GM21423 (cell line): ENCODE measurements around the gene MED7.

ENCODE experiments used
- ATAC-seq: cut with Tn5 transposase; IDR thresholded peaks from one replicate; pipeline ENCODE4 v1.9.1; 2021; ENCODE audit warnings: mild to moderate bottlenecking, moderate library complexity; ENCODE audit not compliant: unreplicated experiment

MED7 gene

GRCh38 chr5:157164521-157164920, 21.9 kb upstream of the MED7 start:
- no peak for ATAC-seq

DNA sequence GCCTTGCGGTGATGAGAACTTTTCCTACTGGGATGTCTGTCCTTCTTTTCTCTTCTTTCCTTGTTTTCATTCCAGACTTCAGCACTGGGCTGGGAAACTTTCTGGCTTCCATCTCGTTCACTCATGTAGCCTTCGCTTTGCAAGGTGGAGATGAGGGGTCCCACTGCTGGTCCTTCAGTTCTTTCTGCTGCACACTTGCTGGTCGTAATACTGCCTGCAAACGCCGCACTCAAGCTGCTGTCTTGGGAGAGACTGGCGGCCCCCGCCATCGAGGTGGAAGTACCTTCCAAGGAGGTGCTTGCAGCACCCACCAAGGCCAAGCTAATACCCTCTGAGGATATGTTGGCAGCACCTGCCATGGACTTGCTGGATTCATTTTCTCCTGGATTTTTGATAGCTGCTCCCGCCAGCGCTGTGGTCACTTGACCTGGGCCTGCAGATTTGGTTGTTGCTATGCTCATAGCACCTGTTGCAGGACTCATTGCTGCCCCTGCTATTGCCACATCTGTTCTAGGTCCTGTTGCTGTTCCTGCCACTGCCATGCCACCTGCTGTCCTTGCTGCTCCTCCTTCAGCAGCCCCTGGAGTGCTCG, 20.4 kb upstream of the MED7 start:
- no peak for ATAC-seq

- no peak for ATAC-seq
Measured at GRCh38 chr5:157161996-157162395, 19.3 kb upstream of the MED7 start.

- ATAC-seq: no peak
Measured at GRCh38 chr5:157160001-157160400, 17.3 kb upstream of the MED7 start.

DNA sequence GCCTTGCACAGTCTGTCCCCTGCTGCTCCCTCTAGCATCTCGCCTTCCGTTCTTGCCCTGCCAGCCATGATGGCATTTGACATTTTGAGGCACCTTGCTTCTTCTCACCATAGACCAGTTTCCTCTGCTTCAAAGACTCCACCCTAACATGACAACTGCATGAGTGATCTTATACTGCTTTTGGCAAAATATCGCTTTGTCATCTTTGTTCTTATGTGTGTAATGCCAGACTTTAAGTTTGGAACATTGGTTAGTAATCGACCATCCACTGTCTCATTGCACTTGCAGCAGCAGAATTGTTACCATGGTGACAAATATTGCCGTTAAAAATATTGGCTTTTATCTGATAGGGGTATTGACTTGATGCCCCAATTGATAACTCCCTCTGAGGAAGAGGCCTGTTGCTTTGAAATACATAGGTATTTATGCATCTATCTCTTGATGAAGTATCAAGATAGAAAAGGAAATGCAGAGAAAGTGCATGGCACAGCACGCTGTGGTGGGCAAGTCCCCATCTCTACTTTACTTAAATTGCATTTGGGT, 16.6 kb upstream of the MED7 start:
- ATAC-seq: no peak

DNA sequence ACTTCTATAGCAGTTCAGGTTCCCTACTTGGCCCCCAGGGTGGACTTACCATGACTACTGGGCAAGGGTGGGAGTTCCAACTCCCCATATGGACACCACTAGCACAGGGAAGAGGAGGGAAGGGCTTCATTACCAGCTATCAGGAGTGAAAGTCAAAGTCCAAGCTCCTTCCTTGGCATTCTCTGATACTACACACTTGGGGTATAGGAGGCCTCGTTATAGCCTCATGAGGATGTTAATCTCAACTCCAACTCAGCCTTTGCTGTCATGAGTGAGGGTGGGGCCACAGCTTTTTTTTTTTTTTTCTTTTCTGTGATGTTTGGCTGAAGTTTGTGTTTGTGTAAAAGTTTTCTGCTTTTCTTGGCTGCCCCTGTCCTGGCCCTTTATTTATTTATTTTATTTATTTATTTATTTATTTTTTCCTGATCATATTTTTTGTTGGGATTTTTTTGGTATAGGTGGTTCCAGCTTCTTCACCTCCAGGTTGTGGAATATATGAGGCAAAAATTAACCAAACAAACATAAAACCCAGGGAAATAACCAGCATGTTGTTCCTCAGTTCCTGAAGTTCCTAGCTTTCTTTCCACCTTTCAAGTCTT, 14.7 kb upstream of the MED7 start:
- no peak for ATAC-seq

GRCh38 chr5:157155297-157155696, 12.6 kb upstream of the MED7 start:
- ATAC-seq: no peak

GRCh38 chr5:157150995-157151394, 8.3 kb upstream of the MED7 start:
- ATAC-seq: no peak

DNA sequence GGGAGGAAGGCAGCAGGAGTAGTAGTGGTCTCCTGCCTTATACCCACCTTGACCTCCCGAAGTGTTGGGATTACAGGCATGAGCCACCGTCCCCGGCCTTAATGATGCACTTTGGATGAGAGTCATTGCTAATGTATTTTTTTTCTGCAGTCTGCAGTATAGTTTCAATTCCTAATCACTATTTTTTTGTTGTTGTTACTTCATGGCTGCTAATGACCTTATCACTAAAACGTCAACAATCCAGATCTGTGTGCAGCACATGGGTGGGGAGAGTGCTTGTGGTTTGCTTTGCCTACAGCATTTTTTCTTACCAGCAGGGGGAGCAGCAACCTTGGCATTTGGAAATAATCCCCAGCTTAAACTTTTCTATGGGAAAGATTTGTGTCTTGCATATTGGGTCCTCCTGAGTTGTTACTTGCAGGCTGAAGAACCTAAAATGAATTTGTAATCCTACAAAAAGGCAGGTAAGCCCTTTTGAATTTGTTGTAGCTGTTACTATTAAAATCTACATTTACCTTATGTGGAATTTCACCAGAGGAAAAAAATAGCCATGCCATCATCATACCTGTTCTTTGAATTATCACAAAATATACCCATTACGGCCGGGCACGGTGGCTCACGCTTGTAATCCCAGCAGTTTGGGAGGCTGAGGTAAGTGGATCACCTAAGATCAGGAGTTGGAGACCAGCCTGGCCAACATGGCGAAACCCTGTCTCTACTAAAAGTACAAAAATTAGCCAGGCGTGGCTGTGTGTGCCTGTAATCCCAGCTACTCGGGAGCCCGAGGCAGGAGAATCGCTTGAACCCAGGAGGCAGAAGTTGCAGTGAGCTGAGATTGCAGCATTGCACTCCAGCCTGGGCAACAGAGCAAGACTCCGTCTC, 6.3 kb upstream of the MED7 start:
- peak; percentile 61 for ATAC-seq

DNA sequence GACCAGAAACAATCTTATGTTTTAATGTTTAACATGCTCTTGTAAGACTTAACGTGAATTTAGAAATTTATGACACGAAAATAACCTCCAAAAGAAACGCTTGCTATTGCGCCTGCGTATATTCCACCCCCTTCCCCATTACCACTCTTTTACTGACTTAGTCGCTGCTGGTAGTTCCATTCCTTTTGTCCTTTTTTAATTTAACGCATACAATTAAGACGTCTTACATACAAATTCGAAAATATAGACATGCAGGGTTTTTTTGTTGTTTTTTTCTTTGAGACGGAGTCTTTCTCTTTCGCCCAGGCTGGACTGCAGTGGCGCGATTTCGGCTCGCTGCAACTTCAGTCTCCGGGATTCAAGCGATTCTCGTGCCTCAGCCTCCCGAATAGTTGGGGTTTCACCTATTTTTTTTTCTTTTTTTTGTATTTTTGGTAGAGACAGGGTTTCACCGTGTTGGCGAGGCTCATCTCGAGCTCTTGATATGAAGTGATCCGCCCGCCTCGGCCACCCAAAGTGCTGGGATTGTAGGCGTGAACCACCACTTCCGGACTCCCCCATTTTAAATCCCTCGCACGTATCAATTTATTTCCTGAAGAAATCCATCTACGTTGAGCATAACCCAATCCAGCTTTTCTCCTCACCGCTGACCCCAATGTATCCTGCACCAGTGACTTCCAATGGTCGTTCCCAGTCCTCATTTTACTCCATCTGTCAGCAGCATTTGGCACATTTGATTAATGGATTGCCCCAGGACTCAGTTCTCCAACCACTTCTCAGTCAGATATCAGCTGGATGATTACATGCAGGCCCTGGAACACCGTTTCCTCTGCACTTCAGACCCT, 684 bp upstream of the MED7 start:
- ATAC-seq: peak; percentile 37

DNA sequence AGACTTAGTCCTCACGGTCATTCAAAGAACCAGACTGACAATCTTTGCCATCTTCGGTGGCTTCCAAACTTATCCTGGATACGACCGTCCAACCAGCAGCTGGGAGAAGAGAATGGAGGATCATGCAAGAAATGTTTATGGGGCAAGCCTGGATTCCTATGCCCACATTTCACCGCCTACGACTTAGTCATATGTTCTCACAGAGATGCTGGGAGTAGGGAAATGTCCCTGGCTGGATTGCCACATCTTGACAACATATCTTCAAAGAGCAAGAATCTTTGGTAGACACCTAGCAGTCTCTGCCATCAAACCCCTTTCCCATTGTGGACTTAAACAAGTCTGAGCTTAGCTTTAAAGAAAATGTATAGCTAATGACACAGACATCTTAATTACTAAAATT, 5.0 kb downstream of the MED7 start:
- no peak for ATAC-seq

GRCh38 chr5:157132281-157132612, 10.4 kb downstream of the MED7 start:
- ATAC-seq: no peak

GRCh38 chr5:157130925-157131324, 11.7 kb downstream of the MED7 start:
- ATAC-seq: no peak

- no peak for ATAC-seq
Measured at GRCh38 chr5:157121709-157122108, 21.0 kb downstream of the MED7 start.

DNA sequence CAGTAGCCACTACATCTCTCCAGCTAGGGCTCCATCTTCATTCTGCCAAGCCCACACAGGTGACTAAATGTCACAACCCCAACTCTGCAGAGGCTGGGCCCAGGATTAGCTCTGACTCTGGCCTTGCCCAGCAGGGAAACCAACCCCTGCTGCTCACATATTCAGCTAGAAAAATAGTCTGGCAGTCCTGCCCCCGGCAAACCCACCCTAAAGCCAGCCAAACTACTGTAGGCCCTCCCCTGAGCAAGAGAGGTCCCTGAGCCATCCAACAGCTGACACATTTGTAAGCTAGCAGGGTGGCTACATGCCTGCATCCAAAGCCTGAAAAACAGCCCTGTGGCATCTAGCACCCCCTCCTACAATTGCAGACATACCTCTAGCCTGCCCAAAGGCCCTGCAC, 22.6 kb downstream of the MED7 start:
- ATAC-seq: no peak

- no peak for ATAC-seq
Measured at GRCh38 chr5:157116483-157116954, 26.1 kb downstream of the MED7 start.

DNA sequence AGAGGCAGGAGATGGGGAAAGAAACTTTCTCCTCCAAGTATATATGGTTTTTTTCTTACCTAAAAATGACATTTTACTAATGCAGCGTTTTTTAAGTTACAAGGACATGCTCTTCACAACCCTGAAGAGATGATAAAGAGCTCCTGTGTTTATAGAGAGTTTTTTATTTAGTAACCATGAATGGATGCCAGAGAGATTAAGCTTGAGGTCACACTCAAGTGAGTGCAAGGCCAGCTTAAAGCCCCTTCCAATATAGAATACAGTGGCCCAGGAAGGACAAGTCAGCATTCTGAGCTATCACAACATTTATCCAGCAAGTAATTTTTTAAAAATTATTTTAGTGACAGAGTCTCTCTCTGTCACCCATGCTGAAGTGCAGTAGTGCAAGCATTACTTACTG, 27.2 kb downstream of the MED7 start:
- no peak for ATAC-seq

DNA sequence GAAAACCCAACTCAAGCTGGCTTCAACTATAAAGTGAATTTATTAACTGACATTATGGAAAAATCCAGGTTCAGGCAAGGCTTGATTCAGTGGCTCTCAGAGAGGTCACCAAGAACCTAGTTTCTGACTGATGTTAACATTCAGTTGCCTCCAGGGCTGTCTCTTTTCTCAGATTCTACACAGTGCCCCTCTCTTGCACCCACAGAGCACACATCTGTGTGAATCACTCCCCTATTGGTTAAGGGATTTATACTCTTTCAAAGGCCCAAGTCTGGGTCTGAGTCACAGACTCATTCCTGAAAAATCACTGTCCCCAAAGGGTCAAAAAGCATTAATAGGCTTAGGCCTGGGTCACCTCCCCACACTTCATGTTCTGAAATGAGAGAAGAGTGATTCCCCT, 27.7 kb downstream of the MED7 start:
- no peak for ATAC-seq

DNA sequence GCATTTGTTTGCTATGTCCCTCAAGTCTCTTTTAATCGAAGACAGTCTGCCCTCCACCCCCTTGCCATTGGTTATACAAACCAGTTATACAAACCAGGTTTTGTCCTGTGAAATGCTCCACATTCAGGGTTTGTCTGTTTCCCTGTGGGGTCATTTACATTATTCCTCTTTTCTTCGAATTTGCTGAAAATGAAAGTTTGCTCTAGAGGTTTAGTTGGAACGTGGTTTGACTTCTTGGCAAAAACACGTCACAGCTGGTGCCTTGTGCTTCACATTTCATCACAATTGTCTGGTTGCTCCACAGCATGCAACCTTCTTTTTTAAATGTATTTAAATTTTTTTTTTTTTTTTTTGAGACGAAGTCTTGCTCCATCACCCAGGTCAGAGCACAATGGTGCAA, 29.7 kb downstream of the MED7 start:
- ATAC-seq: no peak

DNA sequence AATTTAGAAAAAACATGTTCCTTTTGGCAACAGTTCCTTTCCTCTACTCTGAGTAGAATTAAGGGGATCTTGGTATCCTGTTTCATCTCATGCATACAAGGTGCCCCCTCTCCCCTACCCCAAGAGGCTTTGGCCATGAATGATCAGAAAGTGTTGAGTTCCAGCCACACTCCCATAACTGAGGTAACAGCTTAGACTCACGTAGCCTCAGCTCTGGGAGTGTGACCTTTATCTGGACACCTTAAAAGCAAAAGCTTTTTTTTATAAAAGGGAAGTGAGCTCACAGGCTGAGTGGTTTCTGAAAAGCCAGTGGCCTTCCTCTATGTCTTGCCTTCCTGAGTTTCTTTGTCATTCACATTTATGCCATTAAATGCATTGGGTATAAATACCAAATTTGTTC, 32.9 kb downstream of the MED7 start:
- ATAC-seq: peak; percentile 68

GRCh38 chr5:157108976-157109375, 33.7 kb downstream of the MED7 start, which contains the start of gene HAVCR2:
TSS of gene HAVCR2 (minus strand) at chr5:157109044. CDS start at chr5:157108983, 61 bp downstream.
- peak; percentile 87 for ATAC-seq
